T-helper 1 cell treated with Interleukin-12 subunit alpha and Interleukin-12 subunit beta and Interleukin-4 antibody, amounts not matched to agents 30 μg/mL and 1 μg/mL, for 36 hours (primary cell): ENCODE data around the gene PXN.
"Not testable (repeated sequence)": the region's sequence is repeated elsewhere in the genome, so short reads cannot be mapped to it uniquely, and the experiment has no call there.

Experiments
- H3K27ac Mint-ChIP-seq: one replicate; pipeline ENCODE4 v1.8.0; 2021; ENCODE audit warnings: mild to moderate bottlenecking, mixed read lengths
- H3K27me3 Mint-ChIP-seq: one replicate; pipeline ENCODE4 v1.8.0; 2021; ENCODE audit warnings: low read depth, mixed read lengths
- H3K36me3 Mint-ChIP-seq: one replicate; pipeline ENCODE4 v1.8.0; 2021; ENCODE audit warnings: low read depth, mixed read lengths
- H3K4me1 Mint-ChIP-seq: one replicate; pipeline ENCODE4 v1.8.0; 2021; ENCODE audit warnings: low read depth, mixed read lengths
- H3K4me3 Mint-ChIP-seq: one replicate; pipeline ENCODE4 v1.8.0; 2021; ENCODE audit warnings: mild to moderate bottlenecking, moderate library complexity, mixed read lengths
- H3K9me3 Mint-ChIP-seq: one replicate; pipeline ENCODE4 v1.8.0; 2021; ENCODE audit warnings: mixed read lengths

Gene PXN

GRCh38 chr12:120199595-120200306, 65.8 kb downstream of the PXN start:
- Mint-ChIP-seq H3K27ac (peak overlapping the region; percentile 96), H3K4me1 (peaks cover 35% of the 10 kb centered on the region), H3K36me3 (peaks cover 40% of the 10 kb centered on the region), H3K27me3 (no peaks in the 10 kb centered on the region), H3K4me3 (peak overlapping the region; percentile 98), H3K9me3 (no peaks in the 10 kb centered on the region)

- Mint-ChIP-seq H3K27me3 (no peaks in the 10 kb centered on the region), H3K36me3 (peaks cover 40% of the 10 kb centered on the region), H3K4me3 (peak overlapping the region; percentile 98), H3K27ac (peak overlapping the region; percentile 90), H3K9me3 (no peaks in the 10 kb centered on the region), H3K4me1 (peaks cover 35% of the 10 kb centered on the region)
Observed at GRCh38 chr12:120199025-120199424, 66.5 kb downstream of the PXN start.

GRCh38 chr12:120197542-120197887, 68.0 kb downstream of the PXN start:
- peaks cover 40% of the 10 kb centered on the region for H3K4me1 Mint-ChIP-seq

GRCh38 chr12:120196817-120197541, 68.6 kb downstream of the PXN start:
- Mint-ChIP-seq H3K4me1 (peaks cover 39% of the 10 kb centered on the region), H3K4me3 (peak overlapping the region; percentile 37)

More at GRCh38 chr12:120197542-120197887, 68.0 kb downstream of the PXN start:
- Mint-ChIP-seq H3K36me3 (peaks cover 40% of the 10 kb centered on the region), H3K9me3 (no peaks in the 10 kb centered on the region), H3K4me3 (no peak overlapping the region), H3K27ac (no peak overlapping the region), H3K27me3 (no peaks in the 10 kb centered on the region)

GRCh38 chr12:120196363-120196762, 69.2 kb downstream of the PXN start:
- no peaks in the 10 kb centered on the region for H3K9me3 Mint-ChIP-seq
- H3K4me3 Mint-ChIP-seq: no peak overlapping the region
- no peaks in the 10 kb centered on the region for H3K27me3 Mint-ChIP-seq
- no peak overlapping the region for H3K27ac Mint-ChIP-seq
- H3K36me3 Mint-ChIP-seq: peaks cover 40% of the 10 kb centered on the region
- H3K4me1 Mint-ChIP-seq: peaks cover 42% of the 10 kb centered on the region

More at GRCh38 chr12:120196817-120197541, 68.6 kb downstream of the PXN start:
- peak overlapping the region; percentile 41 for H3K27ac Mint-ChIP-seq
- H3K27me3 Mint-ChIP-seq, H3K9me3 Mint-ChIP-seq: not testable (repeated sequence)
- H3K36me3 Mint-ChIP-seq: peaks cover 40% of the 10 kb centered on the region

GRCh38 chr12:120194534-120195395, 70.8 kb downstream of the PXN start, which contains the start of gene GCN1:
GCN1 (minus strand) TSS chr12:120194715; CDS start chr12:120194697, 18 bp downstream.
- Mint-ChIP-seq H3K27me3 (no peaks in the 10 kb centered on the region), H3K4me1 (peaks cover 39% of the 10 kb centered on the region), H3K27ac (peak within 1 kb of the TSS; percentile 92), H3K4me3 (peak within 1 kb of the TSS; percentile 93), H3K36me3 (peaks cover 38% of the 10 kb centered on the region), H3K9me3 (no peaks in the 10 kb centered on the region)

GRCh38 chr12:120194226-120194533, 71.3 kb downstream of the PXN start:
- peaks cover 33% of the 10 kb centered on the region for H3K4me1 Mint-ChIP-seq
- no peaks in the 10 kb centered on the region for H3K9me3 Mint-ChIP-seq
- H3K27ac Mint-ChIP-seq: peak overlapping the region; percentile 88
- H3K4me3 Mint-ChIP-seq: peak overlapping the region; percentile 93
- H3K36me3 Mint-ChIP-seq: peaks cover 33% of the 10 kb centered on the region
- no peaks in the 10 kb centered on the region for H3K27me3 Mint-ChIP-seq

GRCh38 chr12:120193286-120193685, 72.2 kb downstream of the PXN start:
- Mint-ChIP-seq H3K4me3 (peak overlapping the region; percentile 93), H3K27ac (peak overlapping the region; percentile 88), H3K36me3 (peaks cover 30% of the 10 kb centered on the region), H3K4me1 (peaks cover 24% of the 10 kb centered on the region)
- not testable (repeated sequence) for H3K9me3 Mint-ChIP-seq, H3K27me3 Mint-ChIP-seq

GRCh38 chr12:120190985-120191480, 74.5 kb downstream of the PXN start:
- Mint-ChIP-seq H3K27ac (no peak overlapping the region), H3K4me1 (peaks cover 27% of the 10 kb centered on the region), H3K4me3 (no peak overlapping the region), H3K27me3 (no peaks in the 10 kb centered on the region), H3K9me3 (no peaks in the 10 kb centered on the region), H3K36me3 (peaks cover 31% of the 10 kb centered on the region)

GRCh38 chr12:120190386-120190785, 75.1 kb downstream of the PXN start:
- Mint-ChIP-seq H3K4me3 (no peak overlapping the region), H3K4me1 (peaks cover 27% of the 10 kb centered on the region), H3K36me3 (peaks cover 28% of the 10 kb centered on the region), H3K27ac (no peak overlapping the region), H3K27me3 (no peaks in the 10 kb centered on the region), H3K9me3 (no peaks in the 10 kb centered on the region)

GRCh38 chr12:120186654-120187053, 78.9 kb downstream of the PXN start:
- H3K4me3 Mint-ChIP-seq: no peak overlapping the region
- H3K36me3 Mint-ChIP-seq: peaks cover 45% of the 10 kb centered on the region
- H3K9me3 Mint-ChIP-seq: no peaks in the 10 kb centered on the region
- H3K4me1 Mint-ChIP-seq: peaks cover 9% of the 10 kb centered on the region
- H3K27me3 Mint-ChIP-seq: no peaks in the 10 kb centered on the region
- H3K27ac Mint-ChIP-seq: no peak overlapping the region

- Mint-ChIP-seq H3K4me3 (no peak overlapping the region), H3K27me3 (no peaks in the 10 kb centered on the region), H3K4me1 (peaks cover 9% of the 10 kb centered on the region), H3K27ac (no peak overlapping the region), H3K9me3 (no peaks in the 10 kb centered on the region), H3K36me3 (peaks cover 44% of the 10 kb centered on the region)
Observed at GRCh38 chr12:120183211-120183631, 82.3 kb downstream of the PXN start.

- Mint-ChIP-seq H3K27ac (no peak overlapping the region), H3K36me3 (peaks cover 50% of the 10 kb centered on the region), H3K9me3 (no peaks in the 10 kb centered on the region), H3K4me3 (no peak overlapping the region), H3K27me3 (no peaks in the 10 kb centered on the region), H3K4me1 (peaks cover 9% of the 10 kb centered on the region)
Observed at GRCh38 chr12:120181991-120182631, 83.4 kb downstream of the PXN start.

- Mint-ChIP-seq H3K9me3 (no peaks in the 10 kb centered on the region), H3K27ac (no peak overlapping the region), H3K27me3 (no peaks in the 10 kb centered on the region), H3K36me3 (peaks cover 45% of the 10 kb centered on the region), H3K4me3 (no peak overlapping the region), H3K4me1 (no peaks in the 10 kb centered on the region)
Observed at GRCh38 chr12:120180975-120181374, 84.6 kb downstream of the PXN start.
